PC-3 (cell line): ENCODE results near the gene MYO19.

Source experiments
- EZH2 ChIP-seq: fragments of 300-600 bp; sonication (generic); IDR thresholded peaks from one replicate; pipeline ENCODE4 v1.6.1; 2017; ENCODE audit warnings: antibody characterized with exemption, mild to moderate bottlenecking, low read length; ENCODE audit not compliant: unreplicated experiment
- TF ChIP-seq, protein P1 (sequence below): fragments of 300-600 bp; sonication (generic); conservative IDR thresholded peaks from 2 replicates; pipeline ENCODE4 v1.5.1; 2017; ENCODE audit warnings: antibody characterized with exemption, low read depth, mild to moderate bottlenecking, low read length

DNA sequence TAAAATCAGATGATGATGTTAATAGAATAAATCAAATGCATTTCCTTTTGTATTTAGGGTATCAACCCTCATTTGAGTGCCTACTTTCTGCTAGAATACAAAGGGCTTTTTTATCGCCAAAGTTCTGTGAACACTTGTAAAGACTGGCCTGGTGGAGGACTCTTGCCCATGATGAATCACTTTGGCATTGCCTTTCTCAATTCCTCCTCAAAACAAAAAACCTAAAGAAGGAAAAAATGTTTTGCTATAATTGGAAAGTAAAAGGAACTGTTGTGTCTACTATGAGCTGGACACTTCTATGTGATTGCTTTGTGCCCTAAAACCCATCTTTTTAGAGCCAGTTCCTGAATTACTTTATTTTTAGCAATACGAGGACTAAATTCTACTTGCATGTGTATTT, 44.0 kb upstream of the MYO19 start:
- TF ChIP-seq, protein P1, sequence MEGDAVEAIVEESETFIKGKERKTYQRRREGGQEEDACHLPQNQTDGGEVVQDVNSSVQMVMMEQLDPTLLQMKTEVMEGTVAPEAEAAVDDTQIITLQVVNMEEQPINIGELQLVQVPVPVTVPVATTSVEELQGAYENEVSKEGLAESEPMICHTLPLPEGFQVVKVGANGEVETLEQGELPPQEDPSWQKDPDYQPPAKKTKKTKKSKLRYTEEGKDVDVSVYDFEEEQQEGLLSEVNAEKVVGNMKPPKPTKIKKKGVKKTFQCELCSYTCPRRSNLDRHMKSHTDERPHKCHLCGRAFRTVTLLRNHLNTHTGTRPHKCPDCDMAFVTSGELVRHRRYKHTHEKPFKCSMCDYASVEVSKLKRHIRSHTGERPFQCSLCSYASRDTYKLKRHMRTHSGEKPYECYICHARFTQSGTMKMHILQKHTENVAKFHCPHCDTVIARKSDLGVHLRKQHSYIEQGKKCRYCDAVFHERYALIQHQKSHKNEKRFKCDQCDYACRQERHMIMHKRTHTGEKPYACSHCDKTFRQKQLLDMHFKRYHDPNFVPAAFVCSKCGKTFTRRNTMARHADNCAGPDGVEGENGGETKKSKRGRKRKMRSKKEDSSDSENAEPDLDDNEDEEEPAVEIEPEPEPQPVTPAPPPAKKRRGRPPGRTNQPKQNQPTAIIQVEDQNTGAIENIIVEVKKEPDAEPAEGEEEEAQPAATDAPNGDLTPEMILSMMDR: no peak
- no peak for TF ChIP-seq EZH2
